ENCODE measurements around the gene HNRNPDL.

DNA sequence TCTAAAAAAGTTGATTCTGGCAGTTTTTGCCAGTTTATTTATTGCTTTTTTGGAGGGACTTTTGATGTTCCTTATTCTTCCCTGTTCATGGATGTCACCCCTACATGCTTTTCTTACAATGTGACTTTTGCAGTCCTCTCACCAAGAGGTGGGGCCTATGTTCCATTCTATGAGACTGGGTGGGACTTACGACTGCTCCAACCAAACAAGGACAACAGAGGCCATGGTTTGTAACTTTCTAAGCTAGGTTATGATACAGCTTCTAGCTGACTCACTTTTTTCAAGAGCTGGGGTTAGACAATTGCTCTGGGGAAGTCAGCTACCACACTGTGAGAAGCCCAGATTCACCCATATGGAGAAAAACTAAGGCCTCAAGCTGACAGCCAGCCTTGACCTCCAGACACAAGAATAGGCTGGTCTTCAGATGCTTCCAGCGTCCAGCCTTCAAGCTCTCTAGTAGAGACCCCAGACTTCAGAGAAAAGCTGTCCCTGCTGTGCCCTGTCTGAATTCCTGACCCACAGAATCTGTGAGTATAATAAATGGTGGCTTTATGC lies 39.6 kb upstream of the HNRNPDL start:
- no peak for TF ChIP-seq TAF1 (IDR thresholded peaks at IDR 0.05; ENCODE audit: borderline replicate concordance, insufficient read depth, low read length)
- TF ChIP-seq POLR2AphosphoS5 (IDR thresholded peaks at IDR 0.05; ENCODE audit: low read depth, low read length) = no peak
- no peak for TF ChIP-seq SIN3A (IDR thresholded peaks at IDR 0.05; ENCODE audit: borderline replicate concordance, insufficient read depth, low read length)
- TF ChIP-seq REST (IDR thresholded peaks at IDR 0.05; ENCODE audit: insufficient read depth in 1 of 2, low read depth in 2 of 2, low read length in 2 of 2) = no peak
- no peak for TF ChIP-seq FOXP2 (optimal IDR thresholded peaks at IDR 0.05; ENCODE audit: borderline replicate concordance, extremely low read depth, extremely low read length, insufficient read depth)
